CD14-positive monocyte (primary cell): Measurements from ENCODE around the gene SOCS1. TPM values are rescaled to one million over a fixed set of nuclear protein-coding genes. Genes with fewer than 3 reads are reported as not detected.

Experiments used
- DNase-seq, 3 donors: peaks; one replicate each; pipeline ENCODE4 v3.0.0-alpha.2; 2011 to 2022
- H2AFZ ChIP-seq: 2 replicates; pipeline ENCODE4 v1.6.0; 2012; ENCODE audit warnings: mild to moderate bottlenecking, low read depth, low read length, inconsistent platforms; ENCODE audit not compliant: insufficient read depth, poor library complexity, severe bottlenecking
- H3K27ac ChIP-seq, 2 donors: 1 replicate in 1 of 2; 2 replicates in 1 of 2; pipeline ENCODE4 v1.5.1; 2012 to 2013; ENCODE audit warnings: low read length in 2 of 2, control low read depth in 1 of 2, inconsistent platforms in 1 of 2, low read depth in 1 of 2, mild to moderate bottlenecking in 1 of 2
- H3K27me3 ChIP-seq, 2 donors: one replicate each; pipeline versions ENCODE4 v1.6.0 to v1.6.1; 2011 to 2013; ENCODE audit warnings: low read length in 2 of 2; ENCODE audit not compliant: control insufficient read depth in 2 of 2, insufficient read depth in 2 of 2
- H3K36me3 ChIP-seq, 2 donors: replicated peaks in 1 of 2; 1 replicate in 1 of 2; 2 replicates in 1 of 2; pipeline versions ENCODE4 v1.5.1 to v1.6.1; 2012 to 2013; ENCODE audit warnings: low read length in 2 of 2, control low read depth in 1 of 2, inconsistent platforms in 1 of 2, mild to moderate bottlenecking in 1 of 2; ENCODE audit not compliant: insufficient read depth in 2 of 2, control insufficient read depth in 1 of 2
- H3K4me1 ChIP-seq, 2 donors: 1 replicate in 1 of 2; 2 replicates in 1 of 2; pipeline versions ENCODE4 v1.5.1 to v1.6.1; 2012 to 2013; ENCODE audit warnings: low read length in 2 of 2, control low read depth in 1 of 2, inconsistent platforms in 1 of 2, mild to moderate bottlenecking in 1 of 2, moderate library complexity in 1 of 2; ENCODE audit not compliant: insufficient read depth in 2 of 2, control insufficient read depth in 1 of 2
- H3K4me2 ChIP-seq: replicated peaks from 2 replicates; pipeline ENCODE3; 2012; ENCODE audit warnings: low read length, moderate library complexity, mild to moderate bottlenecking; ENCODE audit not compliant: poor library complexity, severe bottlenecking; ENCODE audit errors: extremely low read depth
- H3K4me3 ChIP-seq, 3 experiments: fragments of 200-600 bp in 1 of 3; sonication (generic) in 1 of 3; replicated peaks in 1 of 3; 1 replicate in 2 of 3; 2 replicates in 1 of 3; pipeline ENCODE4 v1.5.1; 2011 to 2013; ENCODE audit warnings: low read length in 3 of 3, mild to moderate bottlenecking in 3 of 3, control low read depth in 2 of 3, low read depth in 2 of 3, inconsistent platforms in 1 of 3, moderate library complexity in 1 of 3
- H3K79me2 ChIP-seq: 2 replicates; pipeline ENCODE4 v1.6.0; 2012; ENCODE audit warnings: mild to moderate bottlenecking, control low read depth, inconsistent platforms, low read length, moderate library complexity; ENCODE audit not compliant: insufficient read depth
- H3K9ac ChIP-seq: 2 replicates; pipeline ENCODE4 v1.6.0; 2017; ENCODE audit warnings: low read length, mild to moderate bottlenecking; ENCODE audit not compliant: insufficient read depth, poor library complexity, severe bottlenecking
- H3K9me3 ChIP-seq, 2 donors: replicated peaks in 1 of 2; 1 replicate in 1 of 2; 2 replicates in 1 of 2; pipeline versions ENCODE4 v1.5.1 to v1.6.1; 2012 to 2013; ENCODE audit warnings: low read length in 2 of 2, control low read depth in 1 of 2; ENCODE audit not compliant: control insufficient read depth in 1 of 2, insufficient read depth in 1 of 2
- H4K20me1 ChIP-seq: 2 replicates; pipeline ENCODE4 v1.6.0; 2012; ENCODE audit warnings: mild to moderate bottlenecking, low read length, control low read depth, moderate library complexity; ENCODE audit not compliant: insufficient read depth
- H3K27ac Mint-ChIP-seq, 7 donors: one replicate each; pipeline ENCODE4 v1.8.0; 2020; ENCODE audit warnings: mild to moderate bottlenecking in 7 of 7, mixed read lengths in 7 of 7, moderate library complexity in 6 of 7, inconsistent platforms in 2 of 7
- H3K27me3 Mint-ChIP-seq, 3 donors: one replicate each; pipeline ENCODE4 v1.8.0; 2021 to 2022; ENCODE audit warnings: low read depth in 3 of 3, mild to moderate bottlenecking in 3 of 3, mixed read lengths in 3 of 3, moderate library complexity in 3 of 3, inconsistent platforms in 1 of 3
- H3K36me3 Mint-ChIP-seq, 2 donors: one replicate each; pipeline ENCODE4 v1.8.0; 2020; ENCODE audit warnings: mixed read lengths in 2 of 2, inconsistent platforms in 1 of 2, mild to moderate bottlenecking in 1 of 2
- H3K4me1 Mint-ChIP-seq: one replicate; pipeline ENCODE4 v1.8.0; 2020; ENCODE audit warnings: mild to moderate bottlenecking, mixed read lengths
- H3K4me3 Mint-ChIP-seq, 2 donors: one replicate each; pipeline ENCODE4 v1.8.0; 2020; ENCODE audit warnings: mild to moderate bottlenecking in 2 of 2, mixed read lengths in 2 of 2, moderate library complexity in 1 of 2
- H3K9me3 Mint-ChIP-seq, 7 donors: one replicate each; pipeline ENCODE4 v1.8.0; 2020 to 2022; ENCODE audit warnings: mixed read lengths in 7 of 7, mild to moderate bottlenecking in 6 of 7, moderate library complexity in 6 of 7, inconsistent platforms in 2 of 7
- CTCF ChIP-seq: fragments of 200-600 bp; IDR thresholded peaks from one replicate; pipeline ENCODE4 v1.8.0; 2022; ENCODE audit warnings: antibody characterized with exemption, mild to moderate bottlenecking
- WGBS: methylation state at CpG from one replicate; pipeline ENCODE4 v1.1.5; 2013; ENCODE audit warnings: missing lambda C conversion rate; ENCODE audit not compliant: insufficient coverage; 5-methylcytosine and 5-hydroxymethylcytosine counted together
- intact Hi-C, 2 donors: fragments of 100-400 bp; cut with micrococcal nuclease; formaldehyde crosslinking; loops; one replicate each; pipeline versions ENCODE4 v1.15.0 to v1.15.1; 2023
- polyA plus RNA-seq, 3 donors: library from polyadenylated mRNA; depleted of rRNA in 1 of 3; unstranded in 2 of 3; stranded (reverse) in 1 of 3; fragments of 300-500 nt in 2 of 3; fragments of >200 nt in 1 of 3; fragmentation: Illumina TruSeq in 2 of 3; gene quantifications; 1 replicate in 2 of 3; 2 replicates in 1 of 3; pipeline ENCODE4 v1.2.3, GENCODE V29; 2012 to 2021

The SOCS1 gene
- polyA plus RNA-seq, 3 donors = 0.13 to 2.3 (median 0.35) TPM

DNA sequence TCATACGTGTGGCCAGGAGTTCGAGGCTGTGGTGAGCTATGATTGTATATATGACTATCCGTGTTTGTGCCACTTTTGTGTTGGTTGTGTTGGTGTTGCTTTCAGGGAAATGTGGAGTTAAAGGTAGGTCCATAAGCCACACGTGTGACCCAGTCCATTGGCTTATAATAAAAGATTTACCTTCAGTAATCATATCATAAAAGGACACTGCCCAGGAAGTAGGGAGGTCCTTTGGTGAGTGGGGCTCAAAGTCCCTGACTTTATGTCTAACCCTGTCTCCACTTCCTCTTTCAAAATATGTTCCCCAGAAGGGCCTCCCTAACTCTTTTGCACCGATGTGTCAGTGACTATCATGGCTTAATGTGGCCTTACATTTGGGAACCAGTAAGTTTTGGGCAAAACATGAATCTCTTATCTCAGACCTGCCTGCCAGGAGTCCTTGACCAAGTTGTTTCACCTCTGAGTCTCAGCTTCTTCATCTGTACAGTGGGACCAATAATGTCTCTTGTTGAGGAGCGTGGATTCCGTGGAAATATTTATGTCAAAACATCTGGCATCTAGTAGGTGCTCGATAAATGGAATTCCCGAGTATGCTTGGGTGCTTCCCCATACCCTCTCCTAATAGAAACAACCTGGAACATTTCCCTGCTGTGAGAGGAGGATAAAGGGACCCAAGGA lies 8.3 kb upstream of the SOCS1 start:
- TF ChIP-seq CTCF = no peak
- H3K9me3 ChIP-seq = no peaks in the 10 kb centered on the region
- H3K79me2 ChIP-seq = no peaks in the 10 kb centered on the region
- H3K36me3 Mint-ChIP-seq = no peaks in the 10 kb centered on the region
- peak overlapping the region in 1 of 2 donors; percentile 1 for H3K4me3 Mint-ChIP-seq
- no peak overlapping the region for H3K27ac ChIP-seq
- intact Hi-C loops = no loop called here
- no peak overlapping the region for H3K4me3 ChIP-seq
- H4K20me1 ChIP-seq = no peaks in the 10 kb centered on the region
- H3K27me3 ChIP-seq = peaks cover 0 to 7% of the 10 kb centered on the region in 2 donors
- no peak overlapping the region for H2AFZ ChIP-seq
- WGBS = 72% methylated on average over 4 of the region's 9 CpGs
- DNase-seq = peak; percentile 20 to 27 (median 23)
- H3K4me1 ChIP-seq = peaks cover 4 to 11% of the 10 kb centered on the region in 2 donors
- peaks cover 17% of the 10 kb centered on the region for H3K4me1 Mint-ChIP-seq
- H3K27me3 Mint-ChIP-seq = peaks cover 27 to 48% (median 36%) of the 10 kb centered on the region in 3 donors
- no peak overlapping the region for H3K9ac ChIP-seq
- no peak overlapping the region for H3K27ac Mint-ChIP-seq
- H3K36me3 ChIP-seq = no peaks in the 10 kb centered on the region
- no peak overlapping the region for H3K4me2 ChIP-seq
- H3K9me3 Mint-ChIP-seq = peaks cover 0 to 3% (median 0%) of the 10 kb centered on the region in 7 donors

- intact Hi-C loops = no loop called here
- no peak for TF ChIP-seq CTCF
- Histone ChIP-seq H3K9me3 (no peaks in the 10 kb centered on the region), H3K27me3 (peaks cover 0 to 9% of the 10 kb centered on the region in 2 donors), H2AFZ (no peak overlapping the region), H3K4me1 (peaks cover 10 to 16% of the 10 kb centered on the region in 2 donors), H3K9ac (no peak overlapping the region), H3K4me2 (no peak overlapping the region), H3K27ac (no peak overlapping the region), H3K36me3 (no peaks in the 10 kb centered on the region), H3K79me2 (no peaks in the 10 kb centered on the region), H4K20me1 (no peaks in the 10 kb centered on the region), H3K4me3 (no peak overlapping the region)
- H3K36me3 Mint-ChIP-seq = no peaks in the 10 kb centered on the region
- peak overlapping the region in 1 of 7 donors; percentile 1 for H3K27ac Mint-ChIP-seq
- H3K4me1 Mint-ChIP-seq = peaks cover 22% of the 10 kb centered on the region
- H3K4me3 Mint-ChIP-seq = peak overlapping the region in 1 of 2 donors; percentile 1
- H3K9me3 Mint-ChIP-seq = peaks cover 0 to 3% (median 0%) of the 10 kb centered on the region in 7 donors
- DNase-seq = no peak
- H3K27me3 Mint-ChIP-seq = peaks cover 29 to 51% (median 37%) of the 10 kb centered on the region in 3 donors
- 18% methylated on average over 4 of the region's 4 CpGs for WGBS
Measured at GRCh38 chr16:11263737-11264136, 7.7 kb upstream of the SOCS1 start.
